VCaP (cell line): ENCODE data around the gene S100A1.
A peak's percentile ranks its signal among the peaks of the same experiment; 100 is the strongest.

Experiments
- H3K27ac ChIP-seq: fragments of 450-650 bp; 2 replicates; pipeline ENCODE4 v1.5.1; 2017
- TF ChIP-seq, protein P1 (sequence below): fragments of 450-650 bp; conservative IDR thresholded peaks from 2 replicates; pipeline ENCODE4 v1.5.1; 2017; ENCODE audit warnings: mild to moderate bottlenecking, moderate library complexity

S100A1 gene

DNA sequence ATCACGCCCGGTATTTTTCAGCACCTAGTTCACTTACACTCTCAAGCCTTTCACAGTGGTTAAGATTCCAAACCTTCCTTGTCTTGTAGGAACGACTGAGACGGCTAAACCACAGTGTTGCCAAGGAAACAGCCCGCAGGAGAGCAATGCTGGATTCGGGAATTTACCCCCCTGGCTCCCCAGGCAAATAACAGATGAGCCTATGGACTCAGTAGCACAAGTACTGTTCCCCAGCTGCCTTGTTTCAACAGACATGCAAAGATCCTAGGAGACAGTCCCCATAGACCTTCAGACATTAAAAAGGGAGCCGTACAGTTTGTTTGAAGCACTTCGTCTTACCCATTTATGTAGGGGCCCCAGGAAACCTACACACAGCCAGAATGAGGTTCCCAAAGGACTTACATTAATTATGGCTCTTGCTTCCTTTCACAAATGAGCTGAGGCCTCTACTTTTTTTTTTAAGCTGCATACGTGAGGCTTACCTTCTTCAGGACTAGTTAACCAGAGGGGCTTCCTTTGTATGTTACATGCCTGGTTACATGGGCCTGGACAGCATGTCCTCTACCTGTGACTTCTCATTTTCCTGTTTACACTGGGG, 33.0 kb downstream of the S100A1 start:
- H3K27ac ChIP-seq, result no peak overlapping the region
- TF ChIP-seq, protein P1, sequence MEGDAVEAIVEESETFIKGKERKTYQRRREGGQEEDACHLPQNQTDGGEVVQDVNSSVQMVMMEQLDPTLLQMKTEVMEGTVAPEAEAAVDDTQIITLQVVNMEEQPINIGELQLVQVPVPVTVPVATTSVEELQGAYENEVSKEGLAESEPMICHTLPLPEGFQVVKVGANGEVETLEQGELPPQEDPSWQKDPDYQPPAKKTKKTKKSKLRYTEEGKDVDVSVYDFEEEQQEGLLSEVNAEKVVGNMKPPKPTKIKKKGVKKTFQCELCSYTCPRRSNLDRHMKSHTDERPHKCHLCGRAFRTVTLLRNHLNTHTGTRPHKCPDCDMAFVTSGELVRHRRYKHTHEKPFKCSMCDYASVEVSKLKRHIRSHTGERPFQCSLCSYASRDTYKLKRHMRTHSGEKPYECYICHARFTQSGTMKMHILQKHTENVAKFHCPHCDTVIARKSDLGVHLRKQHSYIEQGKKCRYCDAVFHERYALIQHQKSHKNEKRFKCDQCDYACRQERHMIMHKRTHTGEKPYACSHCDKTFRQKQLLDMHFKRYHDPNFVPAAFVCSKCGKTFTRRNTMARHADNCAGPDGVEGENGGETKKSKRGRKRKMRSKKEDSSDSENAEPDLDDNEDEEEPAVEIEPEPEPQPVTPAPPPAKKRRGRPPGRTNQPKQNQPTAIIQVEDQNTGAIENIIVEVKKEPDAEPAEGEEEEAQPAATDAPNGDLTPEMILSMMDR, result no peak

DNA sequence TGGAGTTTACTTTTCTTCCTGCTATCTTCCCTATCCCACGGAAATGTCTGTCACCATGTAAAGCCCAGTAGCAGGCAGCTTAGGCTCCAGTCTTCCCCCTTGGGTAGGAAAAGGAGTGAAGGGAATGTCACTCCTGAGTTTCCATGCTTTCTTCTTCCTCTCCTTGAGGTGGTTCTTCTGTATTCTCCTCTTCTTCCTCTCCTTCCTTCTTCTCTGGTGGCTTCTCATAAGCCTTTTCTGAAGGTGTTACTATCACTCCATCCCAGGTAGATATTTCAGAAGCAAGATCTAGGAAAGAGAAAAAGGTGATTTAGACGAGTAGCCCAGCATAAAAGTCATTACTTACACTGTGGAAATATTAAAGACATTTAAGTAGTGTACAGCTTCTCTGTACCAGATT, 34.0 kb downstream of the S100A1 start:
- H3K27ac ChIP-seq, result no peak overlapping the region
- TF ChIP-seq, protein P1, result no peak

DNA sequence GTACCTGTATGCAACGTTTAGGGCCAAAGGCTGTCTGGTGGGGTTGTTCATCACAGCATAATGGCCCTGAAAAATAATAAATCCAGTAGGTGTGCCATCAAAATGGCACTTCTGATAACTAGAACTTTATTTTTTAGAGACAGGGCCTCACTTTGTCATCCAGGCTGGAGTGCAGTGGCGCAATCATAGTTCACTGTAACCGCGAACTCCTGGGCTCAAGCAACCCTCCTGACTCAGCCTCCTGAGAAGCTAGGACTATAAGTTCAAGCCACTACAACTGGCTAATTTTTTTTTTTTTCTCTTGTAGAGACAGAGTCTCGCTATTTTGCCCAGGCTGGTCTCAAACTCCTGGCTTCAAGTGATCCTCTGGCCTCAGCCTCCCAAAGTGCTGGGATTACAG, 35.0 kb downstream of the S100A1 start:
- no peak overlapping the region for H3K27ac ChIP-seq
- TF ChIP-seq, protein P1, result no peak

DNA sequence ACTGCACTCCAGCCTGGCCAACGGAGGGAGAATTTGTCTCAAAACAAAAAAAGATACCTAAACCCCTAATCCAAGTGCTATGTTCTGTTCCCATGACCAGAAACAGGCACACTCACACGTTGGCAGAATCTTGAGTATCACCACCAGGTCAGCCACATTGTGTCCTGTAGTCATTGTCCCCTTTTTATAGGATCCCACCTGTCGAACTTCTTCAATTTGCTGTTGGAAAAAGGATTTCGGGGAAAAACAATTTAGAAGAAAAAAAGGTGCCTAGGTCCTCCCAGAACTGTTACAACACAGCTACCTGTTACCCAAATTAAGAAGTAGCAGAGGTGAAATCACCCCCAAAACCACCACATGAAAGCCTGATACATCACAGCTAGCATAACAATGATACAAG, 39.2 kb downstream of the S100A1 start:
- TF ChIP-seq, protein P1, result no peak
- H3K27ac ChIP-seq, result no peak overlapping the region

DNA sequence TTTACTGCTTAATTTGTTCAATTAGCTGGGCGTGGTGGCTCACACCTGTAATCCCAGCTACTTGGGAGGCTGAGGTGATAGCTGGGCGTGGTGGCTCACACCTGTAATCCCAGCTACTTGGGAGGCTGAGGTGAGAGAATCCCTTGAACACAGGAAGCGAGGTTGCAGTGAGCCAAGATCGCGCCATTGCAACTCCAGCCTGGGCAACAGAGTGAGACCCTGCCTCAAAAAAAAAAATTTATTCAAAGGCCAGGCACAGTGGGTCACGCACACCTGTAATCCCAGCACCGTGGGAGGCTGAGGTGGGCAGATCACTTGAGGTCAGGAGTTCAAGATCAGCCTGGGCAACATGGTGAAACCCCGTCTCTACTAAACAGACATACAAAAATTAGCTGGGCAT, 40.4 kb downstream of the S100A1 start:
- H3K27ac ChIP-seq, result peak overlapping the region; percentile 86; the same call in 1 of the 2 replicates

DNA sequence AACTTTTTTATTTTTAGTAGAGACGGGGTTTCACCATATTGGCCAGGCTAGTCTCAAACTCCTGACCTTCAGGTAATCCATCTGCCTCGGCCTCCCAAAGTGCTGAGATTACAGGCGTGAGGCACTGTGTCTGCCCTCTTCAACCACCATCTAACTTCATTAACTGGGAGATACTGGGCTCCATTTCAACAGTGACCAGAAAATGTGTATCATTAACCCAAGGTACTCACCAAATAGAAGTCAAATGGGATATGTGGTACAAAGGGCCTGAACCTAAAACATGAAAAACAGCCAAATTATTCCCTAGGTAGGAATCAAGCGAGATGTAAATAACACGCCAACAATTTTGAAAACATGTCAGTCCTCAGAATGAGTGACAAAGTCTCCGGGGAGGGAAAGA, 41.4 kb downstream of the S100A1 start:
- TF ChIP-seq, protein P1, result no peak
- peak overlapping the region; percentile 86; the same call in 1 of the 2 replicates for H3K27ac ChIP-seq

DNA sequence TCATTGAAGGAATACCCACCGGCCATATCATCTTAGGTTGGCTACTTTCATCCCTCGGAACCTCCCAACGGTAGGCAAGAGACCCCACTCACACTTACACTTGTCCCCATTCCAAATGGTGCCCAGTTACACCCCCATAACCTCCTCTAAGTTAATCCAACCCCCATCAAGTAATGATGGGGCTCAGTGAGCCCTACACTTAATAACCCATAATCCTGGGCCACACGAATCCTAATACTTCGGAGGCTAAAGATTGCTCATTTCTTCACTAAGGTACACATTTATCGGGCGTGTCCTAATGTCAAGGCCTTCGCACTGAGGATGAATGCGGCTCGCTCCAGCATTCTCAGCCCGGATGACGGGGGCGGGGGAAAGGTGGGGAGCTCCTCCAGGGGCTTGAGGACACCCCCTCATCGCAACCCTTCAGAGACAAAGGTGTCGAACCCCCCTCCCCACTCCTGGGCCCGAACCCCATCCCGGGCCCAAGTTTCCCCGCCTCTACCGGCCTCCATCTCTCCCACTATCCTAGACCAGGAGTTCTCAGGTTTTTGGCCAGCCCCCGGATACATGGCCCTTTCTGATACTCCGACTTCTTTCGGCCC, 42.1 kb downstream of the S100A1 start:
- peak overlapping the region; percentile 86 for H3K27ac ChIP-seq
- TF ChIP-seq, protein P1, result no peak
